ENCODE measurements around the gene MICAL3.

DNA sequence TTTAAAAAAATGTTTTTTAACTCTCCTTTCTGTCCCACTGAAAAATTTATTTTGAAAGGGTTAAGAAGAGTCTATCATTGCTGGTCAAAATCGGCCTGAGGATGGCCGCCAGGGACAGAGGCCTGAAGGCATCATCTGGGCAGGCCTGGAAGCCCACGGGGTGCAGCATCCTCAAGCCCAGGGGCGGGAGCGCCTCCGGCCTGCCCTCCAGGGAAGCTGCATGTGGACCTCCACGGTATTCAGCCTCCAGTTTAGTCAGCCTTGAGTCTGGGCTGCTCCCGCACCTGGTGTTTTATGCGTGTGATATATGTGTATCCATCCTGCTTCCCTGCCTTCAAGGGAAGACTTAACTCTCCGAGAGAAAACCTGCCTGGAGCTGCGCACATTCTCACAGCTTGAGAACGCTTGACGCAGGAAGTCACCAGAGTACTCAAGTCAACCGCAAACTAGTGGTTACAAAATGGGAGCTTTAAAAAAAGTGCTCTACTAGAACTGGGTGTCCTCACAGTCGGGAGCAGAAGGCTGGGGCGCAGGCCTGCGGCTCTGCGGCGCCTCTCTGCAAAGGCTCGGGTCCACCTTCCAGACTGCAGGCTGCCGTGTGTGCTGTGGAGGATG is 236.5 kb downstream of the MICAL3 start:
- TF ChIP-seq, protein P1, sequence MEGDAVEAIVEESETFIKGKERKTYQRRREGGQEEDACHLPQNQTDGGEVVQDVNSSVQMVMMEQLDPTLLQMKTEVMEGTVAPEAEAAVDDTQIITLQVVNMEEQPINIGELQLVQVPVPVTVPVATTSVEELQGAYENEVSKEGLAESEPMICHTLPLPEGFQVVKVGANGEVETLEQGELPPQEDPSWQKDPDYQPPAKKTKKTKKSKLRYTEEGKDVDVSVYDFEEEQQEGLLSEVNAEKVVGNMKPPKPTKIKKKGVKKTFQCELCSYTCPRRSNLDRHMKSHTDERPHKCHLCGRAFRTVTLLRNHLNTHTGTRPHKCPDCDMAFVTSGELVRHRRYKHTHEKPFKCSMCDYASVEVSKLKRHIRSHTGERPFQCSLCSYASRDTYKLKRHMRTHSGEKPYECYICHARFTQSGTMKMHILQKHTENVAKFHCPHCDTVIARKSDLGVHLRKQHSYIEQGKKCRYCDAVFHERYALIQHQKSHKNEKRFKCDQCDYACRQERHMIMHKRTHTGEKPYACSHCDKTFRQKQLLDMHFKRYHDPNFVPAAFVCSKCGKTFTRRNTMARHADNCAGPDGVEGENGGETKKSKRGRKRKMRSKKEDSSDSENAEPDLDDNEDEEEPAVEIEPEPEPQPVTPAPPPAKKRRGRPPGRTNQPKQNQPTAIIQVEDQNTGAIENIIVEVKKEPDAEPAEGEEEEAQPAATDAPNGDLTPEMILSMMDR (IDR thresholded peaks at IDR 0.05): no peak
- no peak for TF ChIP-seq ZFX (IDR thresholded peaks at IDR 0.05; ENCODE audit: borderline replicate concordance)
